GM23338 (cell line): ENCODE measurements around the gene POLR3K. TPM values are rescaled to one million over a fixed set of nuclear protein-coding genes. Genes with fewer than 3 reads are reported as not detected.

Source experiments
- ATAC-seq: fragments of 200-7000 bp; cut with Tn5 transposase; 3 replicates; pipeline ENCODE4 v1.9.1; 2020
- DNase-seq: peaks from one replicate; pipeline ENCODE4 v3.0.0-alpha.2; 2015; ENCODE audit warnings: low spot score
- H2AFZ ChIP-seq: fragments of 200-600 bp; sonication (generic); 2 replicates; pipeline ENCODE4 v1.8.0; 2016; ENCODE audit warnings: antibody characterized with exemption, mild to moderate bottlenecking, moderate library complexity
- H3F3A ChIP-seq: fragments of 200-600 bp; sonication (generic); replicated peaks from 2 replicates; pipeline ENCODE4 v1.8.0; 2017; ENCODE audit warnings: antibody characterized with exemption, mixed run types, low read depth
- H3K27ac ChIP-seq: fragments of 200-600 bp; sonication (generic); 2 replicates; pipeline ENCODE4 v1.6.1; 2016; ENCODE audit warnings: low read depth
- H3K27me3 ChIP-seq: fragments of 200-600 bp; sonication (generic); 2 replicates; pipeline ENCODE4 v1.8.0; 2016; ENCODE audit warnings: mild to moderate bottlenecking, mixed run types, moderate library complexity; ENCODE audit not compliant: insufficient read depth
- H3K36me3 ChIP-seq: fragments of 200-600 bp; sonication (generic); 2 replicates; pipeline ENCODE4 v1.8.0; 2016; ENCODE audit warnings: mild to moderate bottlenecking; ENCODE audit not compliant: insufficient read depth
- H3K4me1 ChIP-seq: fragments of 200-600 bp; sonication (generic); 2 replicates; pipeline ENCODE4 v1.8.0; 2016; ENCODE audit warnings: mild to moderate bottlenecking, moderate library complexity; ENCODE audit not compliant: insufficient read depth
- H3K4me2 ChIP-seq: fragments of 200-600 bp; sonication (generic); 2 replicates; pipeline ENCODE4 v1.7.1; 2017; ENCODE audit warnings: mixed run types
- H3K4me3 ChIP-seq: fragments of 200-600 bp; sonication (generic); 2 replicates; pipeline ENCODE4 v1.6.1; 2016; ENCODE audit warnings: mixed run types
- H3K79me2 ChIP-seq: fragments of 200-600 bp; sonication (generic); replicated peaks from 2 replicates; pipeline ENCODE4 v1.8.0; 2017; ENCODE audit warnings: mild to moderate bottlenecking; ENCODE audit not compliant: insufficient read depth
- H3K9me2 ChIP-seq: fragments of 200-600 bp; sonication (generic); 2 replicates; pipeline ENCODE4 v1.8.0; 2017; ENCODE audit not compliant: insufficient read depth
- H4K20me1 ChIP-seq: fragments of 200-600 bp; sonication (generic); replicated peaks from 2 replicates; pipeline ENCODE4 v1.8.0; 2017; ENCODE audit warnings: mild to moderate bottlenecking; ENCODE audit not compliant: insufficient read depth
- H3K27ac Mint-ChIP-seq: 2 replicates; pipeline ENCODE4 v1.8.0; 2020; ENCODE audit warnings: inconsistent platforms, mild to moderate bottlenecking, moderate library complexity, mixed read lengths
- H3K27me3 Mint-ChIP-seq: 3 replicates; pipeline ENCODE4 v1.8.0; 2022; ENCODE audit warnings: low read depth, mild to moderate bottlenecking, moderate library complexity, mixed read lengths, inconsistent platforms; ENCODE audit not compliant: insufficient read depth, poor library complexity
- H3K36me3 Mint-ChIP-seq: 3 replicates; pipeline ENCODE4 v1.8.0; 2021; ENCODE audit warnings: low read depth, mild to moderate bottlenecking, inconsistent platforms, moderate library complexity, mixed read lengths
- H3K4me1 Mint-ChIP-seq: 3 replicates; pipeline ENCODE4 v1.8.0; 2020; ENCODE audit warnings: mild to moderate bottlenecking, inconsistent platforms, mixed read lengths
- H3K4me3 Mint-ChIP-seq: 3 replicates; pipeline ENCODE4 v1.8.0; 2021; ENCODE audit warnings: moderate library complexity, mild to moderate bottlenecking, inconsistent platforms, mixed read lengths
- H3K9me3 Mint-ChIP-seq: 3 replicates; pipeline ENCODE4 v1.8.0; 2020; ENCODE audit warnings: moderate library complexity, mild to moderate bottlenecking, inconsistent platforms, mixed read lengths
- ETS1 ChIP-seq: IDR thresholded peaks from 2 replicates; pipeline ENCODE4 v1.6.1; 2016; ENCODE audit warnings: antibody characterized with exemption
- EZH2 ChIP-seq: fragments of 200-600 bp; sonication (generic); IDR thresholded peaks from one replicate; pipeline ENCODE4 v1.8.0; 2017; ENCODE audit warnings: antibody characterized with exemption, mild to moderate bottlenecking, low read depth; ENCODE audit not compliant: unreplicated experiment
- NANOG ChIP-seq: IDR thresholded peaks from 2 replicates; pipeline ENCODE4 v1.6.1; 2016; ENCODE audit warnings: antibody characterized with exemption, borderline replicate concordance
- STAT1 ChIP-seq: IDR thresholded peaks from one replicate; pipeline ENCODE4 v1.6.1; 2016; ENCODE audit warnings: antibody characterized with exemption; ENCODE audit not compliant: unreplicated experiment
- ZNF462 ChIP-seq: fragments of 250-450 bp; sonication (Bioruptor Pico); IDR thresholded peaks from 2 replicates; pipeline ENCODE4 v1.5.0; 2020; ENCODE audit warnings: mild to moderate bottlenecking, moderate library complexity
- polyA plus RNA-seq: library from polyadenylated mRNA; unstranded; fragments of >200 nt; fragmentation: Nextera tagmentation; extraction: Ambion mirVana; gene quantifications from 2 replicates; pipeline ENCODE4 v1.2.1, GENCODE V29; 2016
- total RNA-seq: library from RNA; depleted of rRNA; stranded (reverse); fragments of >200 nt; shearing (Covaris generic); gene quantifications from 2 replicates; pipeline ENCODE4 v1.2.3, GENCODE V29; 2014

Gene POLR3K
- total and polyA plus RNA-seq, 2 experiments from 2014 or later: 17.8 to 58.5 TPM

- TF ChIP-seq EZH2: no peak
- TF ChIP-seq STAT1: no peak
Observed at GRCh38 chr16:102060-102855, 48.9 kb upstream of the POLR3K start (continued).

GRCh38 chr16:101586-101985 lies 48.2 kb upstream of the POLR3K start:
- H3K27me3 Mint-ChIP-seq: peaks cover 3% of the 10 kb centered on the region
- H3K4me3 Mint-ChIP-seq: no peak overlapping the region; the same call in 2 of the 3 replicates
- TF ChIP-seq ETS1: no peak
- TF ChIP-seq NANOG: no peak
- no peak for TF ChIP-seq ZNF462 (CRISPR knock-in tag)

More at GRCh38 chr16:101586-101985, 48.2 kb upstream of the POLR3K start:
- no peaks in the 10 kb centered on the region for H3K9me3 Mint-ChIP-seq
- H3K4me1 Mint-ChIP-seq: no peaks in the 10 kb centered on the region
- no peak overlapping the region for H3K27ac ChIP-seq
- H3K4me1 ChIP-seq: no peaks in the 10 kb centered on the region
- no peak overlapping the region for H3K4me3 ChIP-seq
- H3K9me2 ChIP-seq: no peaks in the 10 kb centered on the region
- H2AFZ ChIP-seq: no peak overlapping the region
- DNase-seq (no peak), ATAC-seq (no peak)
- no peaks in the 10 kb centered on the region for H3K79me2 ChIP-seq
- no peak overlapping the region; the same call in 1 of the 2 replicates for H3K27ac Mint-ChIP-seq
- H3F3A ChIP-seq: 0 out of 2 replicates have a peak, but pooled peaks cover 7% of the 10 kb centered on the region
- H4K20me1 ChIP-seq: peaks cover 2% of the 10 kb centered on the region
- no peaks in the 10 kb centered on the region for H3K27me3 ChIP-seq
- H3K4me2 ChIP-seq: no peak overlapping the region
- H3K36me3 ChIP-seq: no peaks in the 10 kb centered on the region
- no peaks in the 10 kb centered on the region for H3K36me3 Mint-ChIP-seq
